GM12878 (cell line): ENCODE data around the gene C12orf60. TPM values are rescaled to one million over a fixed set of nuclear protein-coding genes. Genes with fewer than 3 reads are reported as not detected.

Experiments used
- ATF3 ChIP-seq: IDR thresholded peaks from 2 replicates; pipeline ENCODE4 v1.6.1; 2011; ENCODE audit warnings: low read depth, mild to moderate bottlenecking, low read length, moderate library complexity, borderline replicate concordance; ENCODE audit errors: extremely low read depth
- BCL3 ChIP-seq: IDR thresholded peaks from 2 replicates; pipeline ENCODE4 v1.6.1; 2011; ENCODE audit warnings: borderline replicate concordance, low read depth, mild to moderate bottlenecking, moderate library complexity, low read length; ENCODE audit not compliant: insufficient read depth, poor library complexity, severe bottlenecking
- CUX1 ChIP-seq: IDR thresholded peaks from 2 replicates; pipeline ENCODE4 v1.6.1; 2012; ENCODE audit warnings: improper control_type of control experiment, low read depth, low read length; ENCODE audit not compliant: insufficient replicate concordance
- IKZF2 ChIP-seq, 2 experiments: fragments of 450-650 bp; IDR thresholded peaks; 2 replicates each; pipeline ENCODE4 v1.6.1; 2017; ENCODE audit warnings: mild to moderate bottlenecking in 2 of 2, moderate library complexity in 2 of 2
- KLF5 ChIP-seq: fragments of 450-650 bp; IDR thresholded peaks from 2 replicates; pipeline ENCODE4 v1.6.1; 2014; ENCODE audit warnings: mild to moderate bottlenecking; ENCODE audit not compliant: partially characterized antibody
- MTA3 ChIP-seq: IDR thresholded peaks from 2 replicates; pipeline ENCODE4 v1.6.1; 2012; ENCODE audit warnings: low read length, inconsistent platforms, borderline replicate concordance
- NFIC ChIP-seq: IDR thresholded peaks from 2 replicates; pipeline ENCODE4 v1.6.1; 2012; ENCODE audit warnings: low read depth, mild to moderate bottlenecking, inconsistent platforms, low read length, moderate library complexity
- PBX3 ChIP-seq: IDR thresholded peaks from 2 replicates; pipeline ENCODE4 v1.6.1; 2011; ENCODE audit warnings: mild to moderate bottlenecking, low read depth, low read length, moderate library complexity; ENCODE audit not compliant: insufficient replicate concordance
- PML ChIP-seq: IDR thresholded peaks from 2 replicates; pipeline ENCODE4 v1.6.1; 2012; ENCODE audit warnings: low read length, inconsistent platforms
- POLR2AphosphoS5 ChIP-seq: IDR thresholded peaks from 2 replicates; pipeline ENCODE4 v1.6.1; 2011; ENCODE audit warnings: mild to moderate bottlenecking, low read length, inconsistent platforms
- RB1 ChIP-seq: fragments of 450-650 bp; formaldehyde crosslinking; IDR thresholded peaks from 2 replicates; pipeline ENCODE4 v1.6.1; 2017; ENCODE audit warnings: mild to moderate bottlenecking, borderline replicate concordance
- RELB ChIP-seq: fragments of 450-650 bp; IDR thresholded peaks from 2 replicates; pipeline ENCODE4 v1.6.1; 2017; ENCODE audit warnings: low read depth, mild to moderate bottlenecking, moderate library complexity
- REST ChIP-seq: IDR thresholded peaks from 2 replicates; pipeline ENCODE4 v1.6.1; 2012; ENCODE audit warnings: mild to moderate bottlenecking, low read depth, low read length
- STAT1 ChIP-seq: fragments of 450-650 bp; conservative IDR thresholded peaks from 2 replicates; pipeline ENCODE4 v1.6.1; 2014; ENCODE audit warnings: antibody characterized with exemption, mild to moderate bottlenecking
- SUPT20H ChIP-seq: IDR thresholded peaks from 2 replicates; pipeline ENCODE4 v1.6.1; 2011; ENCODE audit warnings: low read depth, mild to moderate bottlenecking, low read length, moderate library complexity, borderline replicate concordance; ENCODE audit not compliant: control insufficient read depth
- ZNF384 ChIP-seq: IDR thresholded peaks from 2 replicates; pipeline ENCODE4 v1.6.1; 2012; ENCODE audit warnings: low read depth, mild to moderate bottlenecking, low read length, improper control_type of control experiment, borderline replicate concordance
- polyA plus RNA-seq, 11 experiments: library from polyadenylated mRNA; depleted of rRNA in 4 of 11; unstranded in 6 of 11; stranded (reverse) in 5 of 11; fragments of >200 nt; fragmentation: Nextera tagmentation in 4 of 11; fragmentation: Illumina TruSeq in 1 of 11; extraction: Ambion mirVana in 4 of 11; extraction: Trizol in 1 of 11; gene quantifications; 1 replicate in 1 of 11; 2 replicates in 10 of 11; pipeline versions ENCODE4 v1.2.1 to v1.2.3, GENCODE V29; 2011 to 2016; ENCODE audit warnings: inconsistent platforms in 2 of 11, missing spikeins in 2 of 11, low read depth in 1 of 11
- total RNA-seq, 4 experiments: library from RNA; depleted of rRNA in 3 of 4; stranded (reverse); fragments of >200 nt in 3 of 4; fragmentation: Illumina TruSeq in 1 of 4; extraction: Trizol in 1 of 4; gene quantifications; 2 replicates each; pipeline versions ENCODE4 v1.2.1 to v1.2.3, GENCODE V29; 2013 to 2021

The C12orf60 gene
- total and polyA plus RNA-seq, 10 of the 15 experiments (the other 5 are each of a cell fraction or from before 2014, with no cell fraction given) = 1.8 to 7.2 (median 3.2) TPM

- TF ChIP-seq CUX1 = no peak
- TF ChIP-seq SUPT20H = no peak
- TF ChIP-seq KLF5 = no peak
- TF ChIP-seq STAT1 = no peak
- no peak for TF ChIP-seq RB1
- TF ChIP-seq RELB = 0 out of 2 replicates have a peak, but pooled peaks have one; percentile 19
- TF ChIP-seq IKZF2 (IDR thresholded peaks at IDR 0.05) = no peak
- TF ChIP-seq MTA3 = no peak
- no peak for TF ChIP-seq POLR2AphosphoS5
- TF ChIP-seq PBX3 = no peak
- no peak for TF ChIP-seq REST
- no peak for TF ChIP-seq BCL3
- peak; percentile 41; the same call in 1 of the 2 replicates for TF ChIP-seq NFIC
- no peak for TF ChIP-seq ATF3
- TF ChIP-seq PML = no peak
- no peak for TF ChIP-seq ZNF384
Measured at GRCh38 chr12:14795028-14795448, 8.4 kb upstream of the C12orf60 start (continued).
